Ecto neural progenitor cell (in vitro differentiated cells): ENCODE results near the gene TRPC4AP.

ENCODE experiments used
- DNase-seq: peaks from one replicate; pipeline ENCODE4 v3.0.0-alpha.2; 2018; ENCODE audit warnings: low spot score

TRPC4AP gene

GRCh38 chr20:35014537-35014936 lies 78.1 kb downstream of the TRPC4AP start:
- no peak for DNase-seq

GRCh38 chr20:35013421-35014411 lies 78.9 kb downstream of the TRPC4AP start:
- DNase-seq = no peak

GRCh38 chr20:35012227-35013069 lies 80.2 kb downstream of the TRPC4AP start:
- peak; percentile 11 for DNase-seq

GRCh38 chr20:35011589-35012226 lies 80.9 kb downstream of the TRPC4AP start:
- peak; percentile 27 for DNase-seq

- DNase-seq = no peak
Measured at GRCh38 chr20:35010405-35011192, 82.0 kb downstream of the TRPC4AP start.

GRCh38 chr20:35009665-35010328 lies 82.8 kb downstream of the TRPC4AP start:
- DNase-seq = no peak

- no peak for DNase-seq
Measured at GRCh38 chr20:35008411-35009342, 83.9 kb downstream of the TRPC4AP start.

GRCh38 chr20:35007891-35008290 lies 84.7 kb downstream of the TRPC4AP start:
- no peak for DNase-seq

- no peak for DNase-seq
Measured at GRCh38 chr20:35007413-35007812, 85.2 kb downstream of the TRPC4AP start.

- no peak for DNase-seq
Measured at GRCh38 chr20:35006531-35006971, 86.1 kb downstream of the TRPC4AP start.

GRCh38 chr20:35006009-35006408 lies 86.6 kb downstream of the TRPC4AP start:
- no peak for DNase-seq

GRCh38 chr20:35005463-35005961 lies 87.1 kb downstream of the TRPC4AP start:
- DNase-seq = no peak

GRCh38 chr20:35004749-35005462 lies 87.7 kb downstream of the TRPC4AP start:
- DNase-seq = no peak

- no peak for DNase-seq
Measured at GRCh38 chr20:35004051-35004725, 88.4 kb downstream of the TRPC4AP start.

- DNase-seq = no peak
Measured at GRCh38 chr20:35003211-35004031, 89.2 kb downstream of the TRPC4AP start.

GRCh38 chr20:35002426-35003210 lies 90.0 kb downstream of the TRPC4AP start:
- DNase-seq = no peak
